Type B pancreatic cell (in vitro differentiated cells): ENCODE data around the gene FLRT1. TPM values are rescaled to one million over a fixed set of nuclear protein-coding genes. Genes with fewer than 3 reads are reported as not detected.

ENCODE experiments used
- DNase-seq: peaks from one replicate; pipeline ENCODE4 v3.0.0; 2021; ENCODE audit warnings: mixed read lengths; ENCODE audit not compliant: unreplicated experiment; ENCODE audit errors: extremely low spot score
- H3K27ac Mint-ChIP-seq: 2 replicates; pipeline ENCODE4 v1.8.0; 2021; ENCODE audit warnings: mild to moderate bottlenecking, mixed read lengths
- H3K27me3 Mint-ChIP-seq: 2 replicates; pipeline ENCODE4 v1.8.0; 2021; ENCODE audit warnings: mixed read lengths
- H3K36me3 Mint-ChIP-seq: 2 replicates; pipeline ENCODE4 v1.8.0; 2021; ENCODE audit warnings: mixed read lengths
- H3K4me1 Mint-ChIP-seq: one replicate; pipeline ENCODE4 v1.8.0; 2021; ENCODE audit warnings: mixed read lengths; ENCODE audit not compliant: unreplicated experiment
- H3K4me3 Mint-ChIP-seq: 2 replicates; pipeline ENCODE4 v1.8.0; 2021; ENCODE audit warnings: mild to moderate bottlenecking, mixed read lengths
- H3K9me3 Mint-ChIP-seq: 2 replicates; pipeline ENCODE4 v1.8.0; 2021; ENCODE audit warnings: mixed read lengths
- CTCF ChIP-seq: fragments of 200-600 bp; sonication (generic); conservative IDR thresholded peaks from 2 replicates; pipeline ENCODE4 v1.5.0; 2021; ENCODE audit warnings: antibody characterized with exemption, mild to moderate bottlenecking
- total RNA-seq: library from RNA; stranded (reverse); gene quantifications from 2 replicates; pipeline ENCODE4 v1.2.1, GENCODE V29; 2021; ENCODE audit warnings: low replicate concordance

Gene FLRT1
- total RNA-seq, 1 donor from 2014 or later, result 3.0 TPM

GRCh38 chr11:64057890-64058289, 22.2 kb downstream of the FLRT1 start:
- TF ChIP-seq CTCF, result no peak
- Mint-ChIP-seq H3K9me3 (no peaks in the 10 kb centered on the region), H3K27me3 (peaks cover 15% of the 10 kb centered on the region), H3K36me3 (no peaks in the 10 kb centered on the region), H3K4me3 (no peak overlapping the region), H3K4me1 (peaks cover 23% of the 10 kb centered on the region), H3K27ac (no peak overlapping the region)
- no peak for DNase-seq

GRCh38 chr11:64058494-64058893, 22.8 kb downstream of the FLRT1 start:
- Mint-ChIP-seq H3K36me3 (no peaks in the 10 kb centered on the region), H3K4me1 (peaks cover 25% of the 10 kb centered on the region), H3K9me3 (no peaks in the 10 kb centered on the region), H3K27ac (no peak overlapping the region), H3K4me3 (no peak overlapping the region), H3K27me3 (peaks cover 18% of the 10 kb centered on the region)
- DNase-seq, result no peak
- TF ChIP-seq CTCF, result no peak

GRCh38 chr11:64059339-64060140, 23.8 kb downstream of the FLRT1 start:
- no peak overlapping the region for H3K4me3 Mint-ChIP-seq
- no peaks in the 10 kb centered on the region for H3K9me3 Mint-ChIP-seq
- TF ChIP-seq CTCF, result no peak
- no peak overlapping the region for H3K27ac Mint-ChIP-seq
- H3K27me3 Mint-ChIP-seq, result peaks cover 21% of the 10 kb centered on the region
- H3K4me1 Mint-ChIP-seq, result peaks cover 16% of the 10 kb centered on the region
- H3K36me3 Mint-ChIP-seq, result no peaks in the 10 kb centered on the region
- no peak for DNase-seq

- Mint-ChIP-seq H3K4me1 (peaks cover 15% of the 10 kb centered on the region), H3K9me3 (no peaks in the 10 kb centered on the region), H3K4me3 (peak overlapping the region; percentile 28), H3K27ac (no peak overlapping the region), H3K36me3 (no peaks in the 10 kb centered on the region), H3K27me3 (peaks cover 15% of the 10 kb centered on the region)
- DNase-seq, result no peak
- no peak for TF ChIP-seq CTCF
Observed at GRCh38 chr11:64060263-64060860, 24.6 kb downstream of the FLRT1 start.

DNA sequence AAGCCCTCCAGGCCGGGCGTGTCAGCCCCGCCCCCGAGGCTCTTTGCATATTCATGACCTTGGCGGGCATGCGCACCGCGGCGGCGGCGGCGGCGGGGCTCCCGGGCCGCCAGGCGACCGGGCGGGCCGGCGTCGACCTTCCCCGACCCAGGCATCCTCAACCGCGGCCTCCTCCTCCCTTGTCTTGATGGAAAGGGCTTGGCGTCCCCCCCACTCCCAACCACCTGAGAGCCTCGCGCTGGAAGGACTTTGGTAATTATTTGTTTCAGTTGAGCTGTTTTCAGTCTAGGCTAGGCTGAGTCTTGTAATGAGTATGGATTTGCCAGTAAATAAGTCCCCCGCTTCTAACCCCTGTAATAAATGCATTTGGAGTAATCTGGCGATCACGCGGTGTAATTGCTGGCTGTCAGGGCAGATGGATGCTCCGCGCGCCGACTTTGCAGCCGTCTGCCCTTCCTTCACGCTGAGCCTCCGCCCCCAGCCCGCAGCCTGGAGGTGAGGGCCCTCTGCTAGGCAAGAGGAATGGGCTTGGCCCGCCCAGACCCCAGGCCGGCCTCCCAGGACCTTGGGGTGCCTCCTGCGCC, 25.2 kb downstream of the FLRT1 start:
- no peak for DNase-seq
- Mint-ChIP-seq H3K36me3 (no peaks in the 10 kb centered on the region), H3K27me3 (peaks cover 15% of the 10 kb centered on the region), H3K4me1 (peaks cover 15% of the 10 kb centered on the region), H3K9me3 (no peaks in the 10 kb centered on the region), H3K4me3 (peak overlapping the region; percentile 79), H3K27ac (no peak overlapping the region)
- TF ChIP-seq CTCF, result no peak
